NT2/D1 (cell line): ENCODE data around the gene NSUN2.

Source experiments
- SUZ12 ChIP-seq: IDR thresholded peaks from 2 replicates; pipeline ENCODE4 v1.6.1; 2011; ENCODE audit not compliant: insufficient read length, insufficient read depth; ENCODE audit errors: extremely low read depth
- YY1 ChIP-seq: IDR thresholded peaks from 2 replicates; pipeline ENCODE4 v1.6.1; 2011; ENCODE audit not compliant: insufficient read length, insufficient read depth
- ZNF274 ChIP-seq: IDR thresholded peaks from 2 replicates; pipeline ENCODE4 v1.6.1; 2011; ENCODE audit warnings: mild to moderate bottlenecking, low read depth, low read length

DNA sequence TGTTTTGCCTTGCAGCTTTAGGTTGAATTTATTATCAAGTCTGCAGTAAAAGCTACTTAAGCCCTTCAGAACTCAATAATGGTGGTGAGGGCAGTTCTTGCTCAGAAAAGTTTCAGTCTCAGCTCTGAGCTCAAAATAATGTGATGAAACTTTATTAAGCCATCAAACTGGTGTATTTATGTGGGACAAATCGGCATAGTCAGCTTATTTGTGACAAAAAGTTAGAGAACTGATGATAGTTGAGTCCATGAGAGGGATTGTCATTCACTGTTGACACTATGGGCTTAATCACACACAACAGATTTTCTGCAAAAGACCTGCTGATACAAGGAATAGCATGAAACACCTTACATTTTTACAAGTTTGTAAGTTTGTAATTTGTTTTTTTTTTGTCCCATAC lies 9.8 kb upstream of the NSUN2 start:
- TF ChIP-seq YY1 (no peak), ZNF274 (no peak), SUZ12 (no peak)
